GM18873 (cell line): Measurements from ENCODE around the gene GTF2H1.
"Not testable (repeated sequence)": the region's sequence is repeated elsewhere in the genome, so short reads cannot be mapped to it uniquely, and the experiment has no call there.

Experiments
- ATAC-seq: cut with Tn5 transposase; IDR thresholded peaks from one replicate; pipeline ENCODE4 v1.9.1; 2021; ENCODE audit warnings: mild to moderate bottlenecking, moderate library complexity, moderate number of reproducible peaks; ENCODE audit not compliant: unreplicated experiment, low FRiP score

The GTF2H1 gene

GRCh38 chr11:18369398-18369797, 47.0 kb downstream of the GTF2H1 start:
- ATAC-seq = no peak

DNA sequence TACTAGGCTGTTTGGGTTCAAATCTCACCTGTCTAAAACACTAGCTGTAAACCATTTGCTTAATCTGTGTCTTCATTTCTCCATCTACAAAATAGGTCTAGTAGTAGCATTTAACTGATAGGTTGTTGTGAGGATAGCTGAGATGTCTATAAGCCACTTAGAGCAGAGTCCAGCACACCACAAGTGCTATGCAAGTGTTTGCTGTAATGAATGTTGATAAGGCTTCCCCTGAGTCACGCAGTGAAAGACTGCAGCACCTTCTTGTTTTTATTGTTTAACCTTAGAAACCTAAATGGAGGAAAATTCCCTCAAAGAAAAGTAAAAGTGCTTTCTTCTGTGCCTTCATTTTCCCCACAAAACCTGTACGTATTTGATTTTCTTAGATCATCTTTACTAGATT, 48.9 kb downstream of the GTF2H1 start:
- ATAC-seq = no peak

GRCh38 chr11:18372201-18372600, 49.8 kb downstream of the GTF2H1 start:
- no peak for ATAC-seq

DNA sequence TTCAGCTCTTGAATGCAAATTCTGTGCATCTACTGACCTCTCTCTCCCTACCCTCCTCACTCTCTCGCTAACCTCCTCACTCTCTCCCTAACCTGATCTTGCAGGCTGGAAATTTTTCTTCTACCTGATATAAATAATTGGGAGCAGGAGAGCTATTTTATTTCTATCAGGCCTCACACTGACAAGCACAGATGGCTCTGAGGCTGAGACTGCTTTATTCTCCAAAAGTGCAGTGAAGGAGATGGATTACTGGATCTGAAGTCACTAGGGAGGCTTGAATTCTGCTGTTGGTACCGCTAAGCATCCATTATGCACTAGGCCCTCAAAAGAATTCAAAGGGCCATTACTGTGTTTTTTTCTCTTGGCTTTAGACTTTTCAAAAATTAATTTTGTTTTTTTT, 52.6 kb downstream of the GTF2H1 start:
- ATAC-seq = no peak

DNA sequence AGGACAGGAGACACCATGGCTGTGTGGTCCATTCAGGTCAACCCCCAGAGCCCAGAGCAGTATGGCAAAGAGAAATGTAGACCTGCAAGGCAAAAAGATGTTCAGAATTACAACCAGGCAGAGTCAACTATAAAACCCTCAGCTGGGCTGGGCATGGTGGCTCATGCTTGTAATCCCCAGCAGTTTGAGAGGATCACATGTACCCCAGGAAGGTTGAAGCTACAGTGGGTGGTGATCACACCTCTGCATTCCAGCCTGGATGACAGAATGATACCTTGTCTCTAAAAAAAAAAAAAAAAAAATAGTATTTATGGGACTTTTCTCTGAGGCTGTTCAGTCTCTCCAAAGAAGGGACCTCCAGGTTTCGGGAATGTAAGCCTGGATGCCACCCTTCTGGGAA, 53.6 kb downstream of the GTF2H1 start:
- ATAC-seq = no peak

- no peak for ATAC-seq
Measured at GRCh38 chr11:18379201-18379600, 56.8 kb downstream of the GTF2H1 start.

- peak; percentile 90 for ATAC-seq
Measured at GRCh38 chr11:18383388-18384156, 61.2 kb downstream of the GTF2H1 start.

DNA sequence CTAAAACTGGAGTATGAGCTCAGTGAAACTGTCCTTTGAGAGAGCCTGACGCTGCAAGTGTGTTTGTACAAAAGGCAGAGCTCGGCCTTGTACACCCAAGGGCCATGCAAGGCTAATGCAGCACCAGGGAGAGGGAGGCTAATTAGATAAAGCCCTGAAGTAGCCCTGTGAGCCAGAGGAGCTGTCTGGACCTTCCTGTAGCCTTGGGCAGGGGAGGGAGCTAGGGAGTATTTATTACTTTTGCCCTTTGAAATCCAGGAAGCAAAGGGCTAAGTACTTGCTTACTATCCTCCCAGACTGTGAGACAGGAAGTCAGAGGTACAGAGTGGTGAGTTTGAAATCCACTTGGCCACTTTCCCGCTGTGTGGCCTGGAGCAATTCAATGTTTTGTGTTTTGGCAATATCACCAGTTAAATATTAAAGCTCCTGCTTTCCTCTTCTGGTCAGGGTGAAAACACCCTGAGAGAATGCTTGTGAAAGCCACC, 61.8 kb downstream of the GTF2H1 start:
- peak; percentile 30 for ATAC-seq

DNA sequence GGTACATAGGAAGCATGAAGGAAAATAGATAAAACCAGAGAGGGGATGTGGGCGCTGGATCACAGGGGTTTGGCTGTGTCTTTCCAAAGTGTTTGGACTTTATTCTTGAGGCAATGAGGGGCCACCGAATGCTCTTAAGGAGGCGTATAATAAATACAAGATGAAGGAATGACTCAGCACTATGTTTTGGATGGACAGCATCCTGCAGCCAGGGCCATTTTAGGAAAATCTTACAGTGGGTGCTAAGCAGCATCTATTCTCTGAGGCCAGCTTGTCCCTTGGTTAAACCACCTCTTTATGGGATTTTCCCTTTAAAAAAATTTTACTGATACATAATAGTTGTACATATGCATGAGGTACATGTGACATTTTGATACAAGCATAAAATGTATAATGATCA, 67.7 kb downstream of the GTF2H1 start:
- ATAC-seq = no peak

DNA sequence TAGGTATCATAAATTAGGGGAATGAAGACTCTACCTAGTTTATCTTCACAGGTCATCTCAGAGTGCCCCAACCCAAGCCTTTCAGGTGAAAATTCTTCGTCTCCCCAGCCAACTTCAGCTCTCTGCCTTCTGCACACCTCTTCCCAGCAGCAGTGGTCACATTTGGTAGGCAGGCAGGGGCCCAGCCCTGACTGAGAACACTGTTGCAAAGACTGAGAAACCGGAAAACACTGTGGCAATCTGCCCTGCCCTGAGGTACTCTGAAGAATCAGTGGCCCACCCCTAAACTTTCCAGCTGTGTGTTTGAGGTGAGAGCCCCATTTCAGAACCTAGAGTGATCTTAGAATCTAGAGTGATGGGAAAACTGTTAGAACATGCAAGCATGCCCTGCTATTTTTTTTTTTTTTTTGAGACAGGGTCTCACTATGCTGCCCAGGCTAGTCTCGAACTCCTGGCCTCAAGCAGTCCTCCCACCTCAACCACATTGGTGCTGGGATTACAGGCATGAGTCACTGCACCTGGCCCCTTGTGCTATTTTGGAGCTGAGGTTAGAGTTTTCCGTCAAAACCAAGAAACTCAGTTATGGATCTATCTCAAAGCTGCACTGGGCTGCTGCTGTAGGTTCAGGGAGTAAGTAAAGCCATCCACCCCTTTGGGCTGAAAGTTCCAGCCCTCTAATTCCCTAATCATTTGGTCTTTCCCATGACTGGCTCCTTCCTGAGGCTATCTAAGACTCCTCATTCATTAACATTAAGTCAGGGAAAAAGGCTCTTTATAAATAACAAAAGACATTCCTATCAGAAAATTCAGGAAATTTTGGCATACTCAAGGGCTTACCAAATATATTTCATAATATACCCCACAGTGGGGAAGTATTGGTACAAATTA, 70.3 kb downstream of the GTF2H1 start:
- ATAC-seq = no peak

DNA sequence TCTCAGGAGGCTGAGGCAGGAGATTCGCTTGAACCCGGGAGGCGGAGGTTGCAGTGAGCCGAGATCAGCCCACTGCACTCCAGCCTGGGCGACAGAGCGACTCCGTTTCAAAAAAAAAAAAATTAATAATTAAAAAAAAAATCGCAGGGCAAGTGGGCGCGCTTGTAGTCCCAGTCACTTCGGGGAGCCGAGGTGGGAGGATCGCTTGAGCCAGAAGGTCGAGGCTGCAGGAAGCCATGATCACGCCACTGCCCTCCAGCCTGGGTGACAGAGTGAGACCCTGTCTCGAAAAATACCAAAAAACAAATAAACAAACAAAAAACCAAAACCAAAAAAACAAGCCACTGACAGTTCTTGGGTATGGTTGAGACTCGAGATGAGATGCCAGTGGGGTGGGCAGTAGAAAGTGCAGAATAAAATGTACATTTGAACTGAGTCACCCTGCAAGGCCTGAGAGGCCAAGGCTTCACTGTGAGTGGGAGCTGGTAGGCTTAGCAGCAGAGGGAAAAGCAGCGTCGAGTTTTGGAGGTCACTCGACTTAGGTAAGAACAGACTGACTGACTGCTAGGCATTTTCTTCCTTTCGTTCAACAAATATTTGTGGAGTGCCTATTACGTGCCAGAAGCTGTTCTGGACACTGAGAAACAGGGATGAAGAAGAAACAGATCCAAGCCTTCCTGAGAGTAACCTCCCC, 71.4 kb downstream of the GTF2H1 start:
- ATAC-seq = no peak

GRCh38 chr11:18394275-18394927, 72.0 kb downstream of the GTF2H1 start, which contains the start of gene LDHA:
Gene LDHA (plus strand): TSS chr11:18394563. CDS start chr11:18396843, 2,280 bp downstream.
- peak; percentile 42 for ATAC-seq

DNA sequence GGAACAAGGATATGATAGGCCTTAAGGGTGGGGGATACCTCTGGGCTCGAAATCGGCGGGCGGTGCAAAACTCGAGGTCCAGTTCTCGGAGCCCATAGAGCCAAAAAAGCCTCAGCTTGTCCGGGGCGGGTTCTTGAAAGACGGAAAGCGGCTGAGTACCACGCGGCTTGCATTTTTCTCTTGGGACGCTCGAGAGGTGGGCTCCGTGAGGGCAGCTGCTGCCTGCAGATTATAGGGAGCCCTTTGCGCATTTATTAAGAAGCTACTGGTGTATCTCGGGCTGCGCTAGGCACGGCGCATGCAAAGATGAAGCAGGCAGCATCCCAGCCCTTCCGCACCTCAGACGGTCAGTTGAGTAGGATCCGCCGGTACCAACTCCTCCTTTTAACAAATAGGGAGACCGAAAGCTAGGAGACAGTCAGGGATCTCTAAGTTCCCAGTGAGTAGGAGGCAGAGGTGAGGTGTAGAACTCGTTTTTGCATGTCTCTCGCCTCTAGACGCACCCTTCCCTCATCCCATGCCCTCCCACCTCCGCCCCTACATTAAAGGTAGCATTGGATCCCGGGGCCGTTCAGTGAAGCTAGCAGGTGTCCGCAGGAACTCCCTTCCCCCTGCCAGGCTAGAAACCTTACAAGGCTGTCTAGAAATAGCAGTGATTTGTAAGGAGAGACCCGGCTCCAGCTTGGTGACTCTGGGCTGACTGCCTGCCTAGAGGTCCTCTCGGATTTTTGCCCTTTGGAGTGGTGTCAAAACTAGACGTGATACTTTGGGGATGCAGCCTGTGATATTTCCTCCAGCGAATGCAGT, 72.8 kb downstream of the GTF2H1 start:
- ATAC-seq = no peak

DNA sequence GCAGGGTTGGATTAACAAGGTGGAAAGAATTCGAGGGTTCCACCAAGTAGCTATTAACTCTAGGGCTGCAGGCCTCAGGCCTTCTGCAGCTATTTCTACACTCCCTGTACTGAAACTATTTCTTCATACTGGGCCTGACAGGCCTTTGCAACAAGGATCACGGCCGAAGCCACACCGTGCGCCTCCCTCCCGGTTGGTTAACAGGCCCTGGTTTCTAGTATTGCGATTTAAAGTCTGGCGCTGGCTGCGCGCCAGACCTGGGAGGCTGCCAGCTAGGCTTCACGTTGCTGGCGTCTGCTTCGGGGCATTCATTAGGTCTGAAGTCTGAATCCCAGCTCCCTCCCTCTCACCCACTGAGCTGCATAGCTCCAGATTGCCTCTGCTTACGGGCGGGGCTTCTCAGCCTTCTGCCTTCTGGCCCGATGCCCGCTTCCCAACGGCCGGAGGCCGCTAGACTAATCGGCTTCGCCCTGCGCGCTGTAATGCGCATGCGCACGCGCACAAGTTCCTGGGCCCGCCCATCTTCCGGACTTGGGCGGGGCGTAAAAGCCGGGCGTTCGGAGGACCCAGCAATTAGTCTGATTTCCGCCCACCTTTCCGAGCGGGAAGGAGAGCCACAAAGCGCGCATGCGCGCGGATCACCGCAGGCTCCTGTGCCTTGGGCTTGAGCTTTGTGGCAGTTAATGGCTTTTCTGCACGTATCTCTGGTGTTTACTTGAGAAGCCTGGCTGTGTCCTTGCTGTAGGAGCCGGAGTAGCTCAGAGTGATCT, 73.6 kb downstream of the GTF2H1 start:
- ATAC-seq = peak; percentile 47

GRCh38 chr11:18397921-18398320, 75.6 kb downstream of the GTF2H1 start:
- no peak for ATAC-seq

- ATAC-seq = not testable (repeated sequence)
Measured at GRCh38 chr11:18401077-18401476, 78.7 kb downstream of the GTF2H1 start.

DNA sequence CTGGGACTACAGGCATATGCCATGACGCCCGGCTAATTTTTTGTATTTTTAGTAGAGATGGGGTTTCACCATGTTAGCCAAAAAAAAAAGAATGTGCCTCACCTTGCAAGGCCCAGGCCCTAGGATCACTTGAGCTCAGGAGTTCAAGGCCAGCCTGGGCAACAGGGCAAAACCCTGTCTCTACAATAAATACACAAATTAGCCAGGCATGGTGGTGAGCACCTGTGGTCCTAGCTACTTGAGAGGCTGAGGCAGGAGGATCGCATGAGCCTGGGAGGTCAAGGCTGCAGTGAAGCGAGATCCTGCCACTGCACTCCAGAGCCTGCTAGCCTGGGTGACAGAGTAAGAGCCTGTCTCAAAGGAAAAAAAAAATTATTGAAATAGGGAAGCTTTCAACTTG, 81.7 kb downstream of the GTF2H1 start:
- ATAC-seq = no peak

GRCh38 chr11:18407400-18407799, 85.0 kb downstream of the GTF2H1 start:
- ATAC-seq = not testable (repeated sequence)
